Activated CD4-positive, alpha-beta T cell treated with anti-CD3 and anti-CD28 coated beads, Interleukin-2, amount 50 U/mL, for 16 hours (primary cell): Measurements from ENCODE around the gene ANKDD1A.

Experiments used
- DNase-seq: peaks from one replicate; pipeline ENCODE4 v3.0.0-alpha.2; 2020

Gene ANKDD1A

GRCh38 chr15:64981812-64982431 is 70.2 kb downstream of the ANKDD1A start:
- no peak for DNase-seq

- DNase-seq = no peak
These were observed 70.8 kb downstream of the ANKDD1A start for GRCh38 chr15:64982472-64982871.

- no peak for DNase-seq
These were observed 73.8 kb downstream of the ANKDD1A start for GRCh38 chr15:64985366-64986033.

- no peak for DNase-seq
These were observed 75.4 kb downstream of the ANKDD1A start for GRCh38 chr15:64987136-64987535.

GRCh38 chr15:64989416-64990167 is 77.9 kb downstream of the ANKDD1A start, which contains the start of gene SPG21:
TSS of gene SPG21 (minus strand) at chr15:64989914. CDS start at chr15:64983569, 6,345 bp downstream.
- DNase-seq = peak; percentile 95

GRCh38 chr15:64990168-64990470 is 78.4 kb downstream of the ANKDD1A start:
- DNase-seq = no peak

GRCh38 chr15:64991536-64992135 is 79.9 kb downstream of the ANKDD1A start:
- no peak for DNase-seq

- no peak for DNase-seq
These were observed 81.6 kb downstream of the ANKDD1A start for GRCh38 chr15:64993290-64993689.

GRCh38 chr15:64997066-64997465 is 85.4 kb downstream of the ANKDD1A start:
- DNase-seq = no peak

GRCh38 chr15:64997745-64998375 is 86.2 kb downstream of the ANKDD1A start:
- no peak for DNase-seq

GRCh38 chr15:65004993-65005392 is 93.3 kb downstream of the ANKDD1A start:
- DNase-seq = no peak

- no peak for DNase-seq
These were observed 95.2 kb downstream of the ANKDD1A start for GRCh38 chr15:65006876-65007275.
